Kidney (tissue), 14 donors: ENCODE measurements around the gene COPS4. TPM values are rescaled to one million over a fixed set of nuclear protein-coding genes. Genes with fewer than 3 reads are reported as not detected.
A peak's percentile ranks its signal among the peaks of the same experiment; 100 is the strongest.
"Not testable (repeated sequence)": the region's sequence is repeated elsewhere in the genome, so short reads cannot be mapped to it uniquely, and the experiment has no call there.

Experiments
- DNase-seq, 5 donors: peaks; one replicate each; pipeline ENCODE4 v3.0.0-alpha.2; 2013 to 2020
- FAIRE-seq: peaks from 2 replicates; lab custom pipeline; 2012; peaks lifted over from hg19 to GRCh38; lab: Jason Lieb, UNC
- H3K27ac ChIP-seq, 2 donors: one replicate each; pipeline ENCODE4 v1.7.0; 2013; ENCODE audit warnings: low read depth in 2 of 2, low read length in 2 of 2, inconsistent platforms in 1 of 2
- H3K27me3 ChIP-seq: one replicate; pipeline ENCODE4 v1.7.1; 2013; ENCODE audit warnings: low read length, inconsistent platforms; ENCODE audit not compliant: control insufficient read depth, insufficient read depth
- H3K36me3 ChIP-seq, 3 donors: one replicate each; pipeline versions ENCODE4 v1.7.0 to v1.7.1; 2013; ENCODE audit warnings: low read length in 3 of 3, control low read depth in 1 of 3, inconsistent platforms in 1 of 3; ENCODE audit not compliant: insufficient read depth in 3 of 3, control insufficient read depth in 2 of 3
- H3K4me1 ChIP-seq, 3 donors: one replicate each; pipeline versions ENCODE4 v1.7.0 to v1.7.1; 2013; ENCODE audit warnings: low read length in 3 of 3, inconsistent platforms in 1 of 3, low read depth in 1 of 3; ENCODE audit not compliant: control insufficient read depth in 2 of 3, insufficient read depth in 2 of 3
- H3K4me3 ChIP-seq, 3 donors: one replicate each; pipeline versions ENCODE4 v1.7.0 to v1.8.1; 2013; ENCODE audit warnings: low read length in 3 of 3, control low read depth in 1 of 3, inconsistent platforms in 1 of 3
- H3K9ac ChIP-seq, 3 donors: one replicate each; pipeline versions ENCODE4 v1.7.0 to v1.7.1; 2013; ENCODE audit warnings: low read length in 3 of 3, control low read depth in 1 of 3, inconsistent platforms in 1 of 3
- H3K9me3 ChIP-seq, 3 donors: one replicate each; pipeline versions ENCODE4 v1.7.0 to v1.7.1; 2013; ENCODE audit warnings: low read length in 3 of 3, control low read depth in 1 of 3, inconsistent platforms in 1 of 3; ENCODE audit not compliant: control insufficient read depth in 2 of 3, insufficient read depth in 1 of 3
- intact Hi-C: fragments of 100-400 bp; cut with DNase I; formaldehyde crosslinking; loops from one replicate; pipeline ENCODE4 v1.11.1; 2022
- polyA plus RNA-seq: library from polyadenylated mRNA; stranded (reverse); fragments of 350-450 nt; fragmentation: Illumina TruSeq; extraction: RNeasy Lipid Tissue Mini Kit (QIAGEN cat#74804); gene quantifications from one replicate; pipeline ENCODE4 v1.2.3, GENCODE V29; 2014; ENCODE audit warnings: low read depth, low replicate concordance; ENCODE audit not compliant: insufficient read depth
- total RNA-seq: library from RNA; stranded (reverse); fragmentation: NEBNext Ultra II Directional; extraction: Animal tissue kit (Norgen Biotek cat#: 25700); gene quantifications from one replicate; pipeline ENCODE4 v1.2.1, GENCODE V29; 2021
- TF ChIP-seq, protein P1 (sequence below): IDR thresholded peaks from 3 replicates; pipeline ENCODE4 v1.5.1; 2012; ENCODE audit warnings: mild to moderate bottlenecking, moderate library complexity, borderline replicate concordance; ENCODE audit not compliant: insufficient read depth; ENCODE audit errors: extremely low read depth
- donor health status: control.
- donor health status: control.
- donor health status: control.
- donor health status: control.
- donor health status: control.
- donor health status: DM: yes; HTN: yes; CAD: no.
- donor health status: Normal renal cell carcinoma (clear cell type).

Gene COPS4
- total and polyA plus RNA-seq, 2 donors from 2014 or later = 28.6 to 51.8 TPM

DNA sequence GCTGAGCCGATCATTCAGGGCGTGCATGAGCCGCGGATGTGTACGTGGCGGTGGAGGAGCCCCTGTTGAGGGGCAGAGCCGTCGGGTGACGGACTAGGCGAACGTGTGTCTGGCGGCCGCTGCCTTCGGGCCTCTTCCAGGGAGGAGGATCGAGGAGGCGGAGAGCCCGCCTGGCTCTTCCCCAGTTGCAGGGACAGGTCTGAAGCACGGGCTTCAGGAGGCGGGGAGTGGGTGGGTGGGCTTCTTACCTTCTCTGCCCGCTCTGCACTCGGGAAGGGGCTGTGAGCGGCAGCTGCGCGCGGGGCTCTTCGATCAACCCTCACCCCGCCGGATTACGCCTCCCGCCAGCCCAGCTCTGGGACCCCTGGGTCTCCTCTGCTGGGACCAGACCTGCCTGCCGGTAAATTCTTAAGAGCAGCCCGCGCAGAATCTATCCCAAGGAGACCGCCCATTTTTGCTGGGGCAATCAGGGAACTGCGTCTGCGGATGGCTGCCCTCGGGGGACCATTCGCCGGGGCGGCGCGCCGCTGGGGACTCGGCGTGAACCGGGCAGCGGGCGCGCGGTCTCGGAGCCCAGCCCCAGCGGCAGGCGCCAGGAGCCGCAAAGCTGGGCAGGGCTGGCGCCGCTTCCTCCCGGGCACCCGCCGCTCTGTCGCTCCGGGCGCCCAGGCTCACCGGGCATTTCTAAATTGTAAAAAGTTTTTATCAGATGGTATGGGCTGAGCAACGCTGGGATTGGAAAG is 74.7 kb downstream of the COPS4 start:
- Histone ChIP-seq H3K27ac (no peak overlapping the region), H3K36me3 (no peaks in the 10 kb centered on the region), H3K4me1 (peaks cover 0 to 2% (median 0%) of the 10 kb centered on the region in 3 donors), H3K9ac (no peak overlapping the region), H3K27me3 (peaks cover 3% of the 10 kb centered on the region), H3K9me3 (no peaks in the 10 kb centered on the region), H3K4me3 (peak overlapping the region; percentile 26 to 54 (median 52))
- TF ChIP-seq, protein P1, sequence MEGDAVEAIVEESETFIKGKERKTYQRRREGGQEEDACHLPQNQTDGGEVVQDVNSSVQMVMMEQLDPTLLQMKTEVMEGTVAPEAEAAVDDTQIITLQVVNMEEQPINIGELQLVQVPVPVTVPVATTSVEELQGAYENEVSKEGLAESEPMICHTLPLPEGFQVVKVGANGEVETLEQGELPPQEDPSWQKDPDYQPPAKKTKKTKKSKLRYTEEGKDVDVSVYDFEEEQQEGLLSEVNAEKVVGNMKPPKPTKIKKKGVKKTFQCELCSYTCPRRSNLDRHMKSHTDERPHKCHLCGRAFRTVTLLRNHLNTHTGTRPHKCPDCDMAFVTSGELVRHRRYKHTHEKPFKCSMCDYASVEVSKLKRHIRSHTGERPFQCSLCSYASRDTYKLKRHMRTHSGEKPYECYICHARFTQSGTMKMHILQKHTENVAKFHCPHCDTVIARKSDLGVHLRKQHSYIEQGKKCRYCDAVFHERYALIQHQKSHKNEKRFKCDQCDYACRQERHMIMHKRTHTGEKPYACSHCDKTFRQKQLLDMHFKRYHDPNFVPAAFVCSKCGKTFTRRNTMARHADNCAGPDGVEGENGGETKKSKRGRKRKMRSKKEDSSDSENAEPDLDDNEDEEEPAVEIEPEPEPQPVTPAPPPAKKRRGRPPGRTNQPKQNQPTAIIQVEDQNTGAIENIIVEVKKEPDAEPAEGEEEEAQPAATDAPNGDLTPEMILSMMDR = no peak
- FAIRE-seq (no peak), DNase-seq (peak; percentile 66 to 80 (median 70))
- intact Hi-C loops = no loop called here

DNA sequence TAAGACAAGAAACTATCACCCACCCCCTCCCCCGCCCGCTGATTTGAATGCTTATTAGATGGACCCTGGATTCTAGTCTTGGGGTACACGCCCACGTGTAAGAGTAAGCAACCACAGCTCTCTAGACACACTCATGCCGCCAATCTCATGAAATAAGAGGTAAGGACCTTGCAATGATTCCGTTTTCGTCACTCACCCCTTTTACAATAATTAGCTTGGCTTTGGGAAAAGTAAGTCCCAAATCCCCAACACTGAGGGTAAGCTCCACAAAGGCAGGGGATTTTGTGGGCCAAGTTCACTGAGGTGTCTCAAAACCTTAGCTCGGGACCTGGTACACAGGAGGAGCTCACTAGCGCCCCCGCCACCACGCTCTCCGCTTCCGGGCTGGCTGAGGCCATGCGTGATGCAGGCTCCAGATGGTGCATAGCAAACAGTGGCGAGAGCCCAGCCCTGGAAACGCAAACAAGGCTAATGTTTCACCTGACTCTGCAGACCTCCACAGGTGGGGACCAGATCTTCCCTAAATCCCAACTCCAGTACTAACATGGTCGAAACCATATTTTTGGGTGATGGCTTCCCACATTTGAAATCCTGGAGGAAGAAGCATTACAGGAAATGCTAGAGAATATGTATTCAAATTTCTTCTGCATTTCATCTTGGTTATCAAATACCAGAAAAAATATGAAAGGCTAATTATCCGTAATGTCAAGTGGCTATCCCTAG is 75.4 kb downstream of the COPS4 start:
- peak overlapping the region in 1 of 3 donors; percentile 57 for H3K9ac ChIP-seq
- DNase-seq (peak; percentile 89 to 94 (median 93)), FAIRE-seq (no peak)
- TF ChIP-seq, protein P1 = peak; percentile 52
- peaks cover 3% of the 10 kb centered on the region for H3K27me3 ChIP-seq
- no peaks in the 10 kb centered on the region for H3K9me3 ChIP-seq
- H3K36me3 ChIP-seq = no peaks in the 10 kb centered on the region
- H3K27ac ChIP-seq = no peak overlapping the region
- peaks cover 0 to 2% (median 0%) of the 10 kb centered on the region in 3 donors for H3K4me1 ChIP-seq
- peak overlapping the region; percentile 52 to 78 (median 54) for H3K4me3 ChIP-seq
- intact Hi-C loops = no loop called here

DNA sequence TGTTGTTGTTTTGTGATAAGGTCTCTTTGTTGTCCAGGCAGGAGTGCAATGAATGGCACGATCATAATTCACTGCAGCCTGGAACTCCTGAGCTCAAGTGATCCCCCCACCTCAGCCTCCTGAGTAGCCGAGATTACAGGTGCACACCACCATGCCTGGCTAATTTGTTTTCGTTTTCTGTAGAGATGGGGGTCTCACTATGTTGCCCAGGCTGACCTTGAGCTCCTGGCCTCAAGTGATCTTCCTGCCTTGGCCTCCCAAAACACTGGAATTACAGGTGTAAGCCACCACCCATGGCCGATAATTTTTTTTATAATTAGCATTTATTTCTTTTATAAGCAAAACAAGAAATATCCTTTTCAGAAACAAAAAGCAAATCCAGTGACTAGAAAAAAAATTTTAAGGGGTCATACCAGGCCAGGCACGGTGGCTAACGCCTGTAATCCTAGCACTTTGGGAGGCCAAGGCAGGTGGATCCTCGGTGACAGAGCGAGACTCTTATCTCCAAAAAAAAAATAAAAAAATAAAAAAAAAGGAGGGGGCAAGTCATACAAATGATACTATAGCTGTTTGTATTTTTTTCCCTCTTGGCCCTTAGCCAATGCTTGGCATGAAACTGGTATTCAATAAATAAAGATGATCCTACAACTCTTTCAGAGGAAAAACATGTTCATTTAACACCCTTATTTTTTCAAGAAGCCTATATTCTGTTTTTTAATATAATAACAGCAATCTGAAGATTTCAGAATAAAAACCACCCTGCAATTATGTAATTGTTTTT is 76.2 kb downstream of the COPS4 start:
- H3K27ac ChIP-seq = no peak overlapping the region
- H3K27me3 ChIP-seq = peaks cover 3% of the 10 kb centered on the region
- H3K4me3 ChIP-seq = peak overlapping the region in 1 of 3 donors; percentile 52
- H3K9me3 ChIP-seq = no peaks in the 10 kb centered on the region
- intact Hi-C loops = no loop called here
- H3K9ac ChIP-seq = no peak overlapping the region
- H3K36me3 ChIP-seq = no peaks in the 10 kb centered on the region
- TF ChIP-seq, protein P1 = no peak
- peaks cover 0 to 2% (median 0%) of the 10 kb centered on the region in 3 donors for H3K4me1 ChIP-seq
- FAIRE-seq (no peak), DNase-seq (no peak)

DNA sequence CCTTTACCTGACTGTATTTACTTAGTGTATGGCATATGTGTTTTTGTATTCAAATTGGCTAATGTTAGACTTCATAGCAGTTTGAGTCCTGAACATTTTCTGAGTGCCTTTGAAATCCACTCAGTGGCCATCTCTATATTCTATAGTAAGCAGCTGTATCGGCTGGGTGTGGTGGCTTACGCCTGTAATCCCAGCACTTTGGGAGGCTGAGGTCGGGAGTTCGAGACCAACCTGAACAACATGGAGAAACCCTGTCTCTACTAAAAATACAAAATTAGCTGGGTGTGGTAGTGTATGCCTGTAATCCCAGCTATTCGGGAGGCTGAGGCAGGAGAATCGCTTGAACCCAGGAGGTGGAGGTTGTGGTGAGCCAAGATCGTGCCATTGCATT is 76.8 kb downstream of the COPS4 start:
- H3K27me3 ChIP-seq, intact Hi-C loops, H3K4me3 ChIP-seq, H3K27ac ChIP-seq, H3K9ac ChIP-seq, H3K36me3 ChIP-seq, H3K4me1 ChIP-seq, FAIRE-seq, DNase-seq, H3K9me3 ChIP-seq: not testable (repeated sequence)
